HCT116 (cell line): ENCODE data around the gene MAMLD1. TPM values are rescaled to one million over a fixed set of nuclear protein-coding genes. Genes with fewer than 3 reads are reported as not detected.

Experiments
- ATAC-seq: fragments of 200-7000 bp; cut with Tn5 transposase; 2 replicates; pipeline ENCODE4 v1.9.1; 2020; ENCODE audit warnings: mild to moderate bottlenecking, moderate library complexity
- BruUV-seq: library from RNA; stranded (reverse); fragments of 400-500 nt; replicated peaks from 2 replicates; lab custom pipeline; 2021; lab: Mats Ljungman, UMichigan
- CTCF ChIA-PET: fragments of 300-600 bp; sonication (Branson Sonifier 250); formaldehyde crosslinking; loops from one replicate; lab custom pipeline; 2021; ENCODE audit warnings: antibody characterized with exemption; lab: Charles Lee
- POLR2A ChIA-PET: fragments of 300-600, 350-600 bp; sonication (Branson Sonifier 250); formaldehyde crosslinking; loops from one replicate; lab custom pipeline; 2021; ENCODE audit warnings: antibody characterized with exemption; lab: Charles Lee
- RAD21 ChIA-PET, 2 experiments: fragments of 300-600 bp; sonication (Branson Sonifier 250); formaldehyde crosslinking; loops; one replicate each; lab custom pipeline; 2023; ENCODE audit warnings: low total read pairs in 2 of 2; ENCODE audit not compliant: uncharacterized antibody in 2 of 2, unreplicated experiment in 2 of 2, low non-redundant PET in 1 of 2; lab: Charles Lee
- DNase-seq: peaks from one replicate; pipeline ENCODE4 v3.0.0-alpha.2; 2010; ENCODE audit warnings: low read depth, low spot score
- H2AFZ ChIP-seq: fragments of 200-600 bp; shearing (Covaris generic), sonication (generic); 2 replicates; pipeline ENCODE4 v1.6.1; 2017; ENCODE audit warnings: low read depth, mixed run types, mixed read lengths, antibody characterized with exemption, low read length; ENCODE audit not compliant: poor library complexity, severe bottlenecking
- H3K27ac ChIP-seq: 2 replicates; pipeline ENCODE4 v1.5.1; 2012; ENCODE audit warnings: low read depth, low read length
- H3K27me3 ChIP-seq: fragments of 200-600 bp; sonication (generic); 2 replicates; pipeline ENCODE4 v1.6.1; 2016; ENCODE audit warnings: mixed run types, low read length, mixed read lengths; ENCODE audit not compliant: insufficient read depth
- H3K36me3 ChIP-seq, 2 experiments: fragments of 200-500 bp in 1 of 2; fragments of 200-600 bp in 1 of 2; sonication (Bioruptor generic) in 1 of 2; sonication (generic) in 1 of 2; 2 replicates each; pipeline versions ENCODE4 v1.5.1 to v1.6.1; 2014 to 2016; ENCODE audit warnings: low read length in 2 of 2, inconsistent platforms in 1 of 2, mixed read lengths in 1 of 2, mixed run types in 1 of 2; ENCODE audit not compliant: insufficient read depth in 2 of 2, control insufficient read depth in 1 of 2
- H3K4me1 ChIP-seq, 2 experiments: fragments of 200-600 bp in 1 of 2; sonication (generic) in 1 of 2; 2 replicates each; pipeline versions ENCODE4 v1.5.1 to v1.6.1; 2012 to 2017; ENCODE audit warnings: low read length in 2 of 2, inconsistent platforms in 1 of 2, mild to moderate bottlenecking in 1 of 2, mixed read lengths in 1 of 2, mixed run types in 1 of 2, moderate library complexity in 1 of 2; ENCODE audit not compliant: insufficient read depth in 2 of 2, control insufficient read depth in 1 of 2
- H3K4me2 ChIP-seq: fragments of 200-600 bp; sonication (generic); 2 replicates; pipeline ENCODE4 v1.6.1; 2017; ENCODE audit warnings: mixed run types, low read length, mixed read lengths
- H3K4me3 ChIP-seq, 2 experiments: fragments of 200-600 bp in 1 of 2; sonication (generic) in 1 of 2; replicated peaks in 1 of 2; 2 replicates each; pipeline ENCODE4 v1.5.1; 2011 to 2016; ENCODE audit warnings: low read length in 2 of 2, control low read depth in 1 of 2, low read depth in 1 of 2, mild to moderate bottlenecking in 1 of 2, mixed read lengths in 1 of 2, mixed run types in 1 of 2
- H3K79me2 ChIP-seq: fragments of 200-600 bp; sonication (generic); 2 replicates; pipeline ENCODE4 v1.6.1; 2017; ENCODE audit warnings: mild to moderate bottlenecking, mixed run types, low read length, moderate library complexity, mixed read lengths; ENCODE audit not compliant: insufficient read depth
- H3K9ac ChIP-seq: fragments of 200-600 bp; sonication (generic); 2 replicates; pipeline ENCODE4 v1.6.1; 2016; ENCODE audit warnings: low read length, mixed read lengths
- H3K9me2 ChIP-seq: fragments of 200-600 bp; sonication (generic), shearing (Covaris generic); 2 replicates; pipeline ENCODE4 v1.6.1; 2017; ENCODE audit warnings: mixed run types, mild to moderate bottlenecking, moderate library complexity; ENCODE audit not compliant: insufficient read depth
- H3K9me3 ChIP-seq, 2 experiments: fragments of 200-500 bp in 1 of 2; fragments of 200-600 bp in 1 of 2; sonication (Bioruptor generic) in 1 of 2; sonication (generic) in 1 of 2; 2 replicates each; pipeline ENCODE4 v1.6.1; 2014 to 2017; ENCODE audit warnings: low read length in 2 of 2, mixed read lengths in 2 of 2, inconsistent platforms in 1 of 2, low read depth in 1 of 2, mild to moderate bottlenecking in 1 of 2, mixed run types in 1 of 2, moderate library complexity in 1 of 2; ENCODE audit not compliant: control insufficient read depth in 1 of 2, insufficient read depth in 1 of 2
- H4K20me1 ChIP-seq: fragments of 200-600 bp; sonication (generic), shearing (Covaris generic); 2 replicates; pipeline ENCODE4 v1.6.1; 2017; ENCODE audit warnings: mixed run types, mild to moderate bottlenecking, moderate library complexity; ENCODE audit not compliant: insufficient read depth
- ELF1 ChIP-seq: IDR thresholded peaks from 2 replicates; pipeline ENCODE4 v1.6.1; 2012; ENCODE audit warnings: low read depth, borderline replicate concordance
- EZH2 ChIP-seq: fragments of 200-600 bp; sonication (generic); IDR thresholded peaks from 2 replicates; pipeline ENCODE4 v1.6.1; 2017; ENCODE audit warnings: antibody characterized with exemption, mixed run types
- POLR2A ChIP-seq: IDR thresholded peaks from 2 replicates; pipeline ENCODE4 v1.7.0; 2011; ENCODE audit warnings: borderline replicate concordance; ENCODE audit not compliant: insufficient read depth, insufficient read length; ENCODE audit errors: extremely low read depth
- intact Hi-C: fragments of 100-400 bp; cut with micrococcal nuclease; formaldehyde crosslinking; loops from 2 replicates; pipeline ENCODE4 v1.10.0; 2022
- total RNA-seq: library from RNA; stranded (reverse); gene quantifications from one replicate; pipeline ENCODE4 v1.2.1, GENCODE V29; 2021; ENCODE audit not compliant: unreplicated experiment
- TF ChIP-seq, protein P1 (sequence below), 3 experiments: fragments of 200-600 bp in 1 of 3; sonication (generic) in 1 of 3; IDR thresholded peaks in 2 of 3; conservative IDR thresholded peaks in 1 of 3; 2 replicates each; pipeline ENCODE4 v1.5.1; 2012 to 2017; ENCODE audit warnings: low read depth in 2 of 3, low read length in 2 of 3, antibody characterized with exemption in 1 of 3, borderline replicate concordance in 1 of 3, control low read depth in 1 of 3, mild to moderate bottlenecking in 1 of 3, mixed read lengths in 1 of 3, mixed run types in 1 of 3, moderate library complexity in 1 of 3; ENCODE audit not compliant: insufficient read depth in 1 of 3
- TF ChIP-seq, protein P2 (sequence below): IDR thresholded peaks from 2 replicates; pipeline ENCODE4 v1.6.1; 2011; ENCODE audit warnings: mild to moderate bottlenecking, low read length, moderate library complexity; ENCODE audit not compliant: insufficient replicate concordance; ENCODE audit errors: extremely low read depth

Gene MAMLD1
- total RNA-seq, 1 experiment from 2014 or later, result 3.6 TPM

DNA sequence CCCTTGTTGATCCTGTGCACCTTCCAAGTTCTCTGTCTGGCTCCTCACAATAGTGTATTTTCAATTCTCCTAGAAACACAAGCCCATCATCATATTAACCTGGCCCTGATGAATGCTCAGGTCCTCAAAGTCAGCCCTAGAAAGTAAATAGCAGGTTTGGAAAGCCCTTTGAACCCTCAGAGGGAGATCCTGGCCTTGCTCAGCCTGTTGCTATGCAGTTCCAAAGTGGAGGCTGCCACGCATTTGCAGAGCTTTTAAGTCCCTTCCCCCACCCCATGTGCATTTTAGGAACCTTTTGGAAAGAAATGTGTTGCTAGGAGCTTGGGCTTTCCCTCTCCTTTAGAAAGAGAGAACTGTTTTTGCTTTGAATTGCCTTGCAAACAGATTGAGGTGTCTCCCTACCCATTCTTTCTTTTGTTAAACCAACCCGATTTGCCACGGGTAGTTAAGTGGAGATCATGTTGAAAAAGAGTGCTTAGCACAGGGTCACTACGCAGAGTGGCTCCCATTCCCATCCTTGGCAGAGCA is 12.2 kb downstream of the MAMLD1 start (continued):
- TF ChIP-seq, protein P1, sequence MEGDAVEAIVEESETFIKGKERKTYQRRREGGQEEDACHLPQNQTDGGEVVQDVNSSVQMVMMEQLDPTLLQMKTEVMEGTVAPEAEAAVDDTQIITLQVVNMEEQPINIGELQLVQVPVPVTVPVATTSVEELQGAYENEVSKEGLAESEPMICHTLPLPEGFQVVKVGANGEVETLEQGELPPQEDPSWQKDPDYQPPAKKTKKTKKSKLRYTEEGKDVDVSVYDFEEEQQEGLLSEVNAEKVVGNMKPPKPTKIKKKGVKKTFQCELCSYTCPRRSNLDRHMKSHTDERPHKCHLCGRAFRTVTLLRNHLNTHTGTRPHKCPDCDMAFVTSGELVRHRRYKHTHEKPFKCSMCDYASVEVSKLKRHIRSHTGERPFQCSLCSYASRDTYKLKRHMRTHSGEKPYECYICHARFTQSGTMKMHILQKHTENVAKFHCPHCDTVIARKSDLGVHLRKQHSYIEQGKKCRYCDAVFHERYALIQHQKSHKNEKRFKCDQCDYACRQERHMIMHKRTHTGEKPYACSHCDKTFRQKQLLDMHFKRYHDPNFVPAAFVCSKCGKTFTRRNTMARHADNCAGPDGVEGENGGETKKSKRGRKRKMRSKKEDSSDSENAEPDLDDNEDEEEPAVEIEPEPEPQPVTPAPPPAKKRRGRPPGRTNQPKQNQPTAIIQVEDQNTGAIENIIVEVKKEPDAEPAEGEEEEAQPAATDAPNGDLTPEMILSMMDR (IDR thresholded peaks at IDR 0.05 in 2 of 3, conservative IDR thresholded peaks at IDR 0.05 in 1 of 3; ENCODE audit: borderline replicate concordance in 1 of 3, insufficient read depth in 1 of 3, low read depth in 2 of 3, low read length in 2 of 3), result no peak
- TF ChIP-seq EZH2, result no peak

DNA sequence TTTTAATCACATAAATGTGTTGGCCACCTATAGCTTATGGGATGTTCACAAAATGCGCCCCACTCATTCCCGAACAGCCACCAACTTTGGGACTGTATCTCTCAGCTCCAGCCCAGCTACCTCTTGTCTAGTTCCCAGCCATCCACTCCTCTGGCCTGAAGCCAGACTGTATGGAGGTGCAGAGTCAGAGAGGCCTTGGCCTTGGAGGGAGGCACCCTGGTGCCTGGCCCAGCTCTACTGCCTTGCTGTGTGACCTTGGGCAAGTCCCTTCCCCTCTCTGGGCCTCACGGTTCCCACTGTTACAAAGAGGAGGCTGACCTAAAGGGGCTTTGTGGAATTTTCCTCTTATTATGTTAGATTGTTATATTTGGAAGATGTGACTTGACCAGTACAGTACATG is 13.9 kb downstream of the MAMLD1 start:
- H2AFZ ChIP-seq, result no peak overlapping the region
- H3K27ac ChIP-seq, result no peak overlapping the region
- RAD21 ChIA-PET, result no interaction called here
- intact Hi-C loops, result no loop called here
- H3K4me3 ChIP-seq, result no peak overlapping the region
- H3K79me2 ChIP-seq, result no peaks in the 10 kb centered on the region
- BruUV-seq, result no TSS peak
- H3K4me1 ChIP-seq, result no peaks in the 10 kb centered on the region
- no peaks in the 10 kb centered on the region for H3K9me3 ChIP-seq
- no peaks in the 10 kb centered on the region for H3K36me3 ChIP-seq
- TF ChIP-seq ELF1 (no peak), EZH2 (no peak), POLR2A (no peak)
- TF ChIP-seq, protein P2, sequence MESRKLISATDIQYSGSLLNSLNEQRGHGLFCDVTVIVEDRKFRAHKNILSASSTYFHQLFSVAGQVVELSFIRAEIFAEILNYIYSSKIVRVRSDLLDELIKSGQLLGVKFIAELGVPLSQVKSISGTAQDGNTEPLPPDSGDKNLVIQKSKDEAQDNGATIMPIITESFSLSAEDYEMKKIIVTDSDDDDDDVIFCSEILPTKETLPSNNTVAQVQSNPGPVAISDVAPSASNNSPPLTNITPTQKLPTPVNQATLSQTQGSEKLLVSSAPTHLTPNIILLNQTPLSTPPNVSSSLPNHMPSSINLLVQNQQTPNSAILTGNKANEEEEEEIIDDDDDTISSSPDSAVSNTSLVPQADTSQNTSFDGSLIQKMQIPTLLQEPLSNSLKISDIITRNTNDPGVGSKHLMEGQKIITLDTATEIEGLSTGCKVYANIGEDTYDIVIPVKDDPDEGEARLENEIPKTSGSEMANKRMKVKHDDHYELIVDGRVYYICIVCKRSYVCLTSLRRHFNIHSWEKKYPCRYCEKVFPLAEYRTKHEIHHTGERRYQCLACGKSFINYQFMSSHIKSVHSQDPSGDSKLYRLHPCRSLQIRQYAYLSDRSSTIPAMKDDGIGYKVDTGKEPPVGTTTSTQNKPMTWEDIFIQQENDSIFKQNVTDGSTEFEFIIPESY, result no peak
- no peak overlapping the region for H3K9ac ChIP-seq
- H3K9me2 ChIP-seq, result no peaks in the 10 kb centered on the region
- DNase-seq (no peak), ATAC-seq (no peak)
- no peaks in the 10 kb centered on the region for H3K27me3 ChIP-seq
- H3K4me2 ChIP-seq, result no peak overlapping the region
- CTCF ChIA-PET, result interaction anchor here (1.2 kb wide), 1 partner anchor 12 kb away, joined by 3 read pairs; no protein-coding TSS in a partner anchor
- H4K20me1 ChIP-seq, result no peaks in the 10 kb centered on the region
- POLR2A ChIA-PET, result no interaction called here
